RWPE1 (cell line): Measurements from ENCODE around the gene PMFBP1.

Experiments
- CTCF ChIA-PET: fragments of 350-600 bp; sonication (Branson Sonifier 250); formaldehyde crosslinking; extraction: SDS; loops from one replicate; lab custom pipeline; 2021; lab: Yijun Ruan, JAX
- POLR2A ChIA-PET: fragments of 400-600 bp; formaldehyde crosslinking; extraction: SDS; loops from one replicate; lab custom pipeline; 2020; ENCODE audit warnings: antibody characterized with exemption; ENCODE audit not compliant: low non-redundant PET; lab: Yijun Ruan, JAX
- DNase-seq: peaks from one replicate; pipeline ENCODE4 v3.0.0; 2012; ENCODE audit warnings: low spot score
- H3K27ac ChIP-seq: fragments of 450-650 bp; 2 replicates; pipeline ENCODE4 v1.5.1; 2017
- CTCF ChIP-seq: fragments of 450-650 bp; conservative IDR thresholded peaks from 2 replicates; pipeline ENCODE4 v1.5.1; 2017; ENCODE audit warnings: low read depth, mild to moderate bottlenecking

PMFBP1 gene

DNA sequence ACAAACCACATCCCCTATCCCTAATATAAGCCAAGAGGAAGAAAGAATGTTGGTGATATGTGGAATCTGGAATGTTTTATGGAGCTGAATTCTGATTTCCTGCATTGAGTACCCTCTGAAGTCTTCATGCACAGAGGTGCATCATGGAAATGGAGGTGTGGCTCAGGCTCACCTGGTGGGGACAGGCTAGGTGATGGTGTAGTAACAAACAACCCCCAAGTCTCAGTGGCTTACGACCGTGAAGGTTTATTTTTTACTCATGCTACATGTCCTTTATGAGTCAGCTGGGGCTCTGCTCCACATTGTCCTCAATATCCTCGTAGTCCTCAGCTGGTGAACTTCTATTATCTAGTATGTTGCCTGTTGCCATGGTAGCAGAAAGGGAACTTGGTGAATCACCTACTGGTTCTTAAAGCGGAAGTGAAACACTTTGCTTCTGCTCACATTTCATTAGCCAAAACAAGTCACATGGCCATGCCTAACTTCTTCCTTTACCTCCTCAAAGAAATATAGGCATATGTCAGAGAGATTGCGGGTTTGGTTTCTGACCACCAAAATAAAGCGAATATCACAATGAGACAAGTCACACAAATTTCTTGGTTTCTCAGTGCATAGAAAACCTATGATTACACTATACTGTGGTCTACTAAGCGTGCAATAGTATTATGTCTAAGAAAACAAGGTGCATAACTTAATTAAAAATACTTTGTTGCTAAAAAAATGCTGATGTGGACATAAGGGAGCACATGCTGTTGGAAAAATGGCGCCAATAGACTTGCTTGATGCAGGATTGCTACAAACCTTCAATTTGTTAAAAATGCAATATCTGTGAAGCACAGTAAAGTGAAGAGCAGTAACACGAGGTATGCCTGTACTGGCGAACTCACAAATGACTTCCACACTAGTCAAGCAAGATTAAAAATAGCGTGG, at the start of gene PMFBP1:
Gene PMFBP1, minus strand, starts transcription at position 51 of the 930 bp plus-strand sequence. CDS start 947 bp downstream, outside the sequence.
- peak; percentile 70 for DNase-seq
- CTCF ChIA-PET: interaction anchor here (1.1 kb wide), 1 partner anchor 632 kb away, joined by 3 read pairs; no protein-coding TSS in a partner anchor
- POLR2A ChIA-PET: no interaction called here
- H3K27ac ChIP-seq: no peak within 1 kb of the TSS
- TF ChIP-seq CTCF: no peak

DNA sequence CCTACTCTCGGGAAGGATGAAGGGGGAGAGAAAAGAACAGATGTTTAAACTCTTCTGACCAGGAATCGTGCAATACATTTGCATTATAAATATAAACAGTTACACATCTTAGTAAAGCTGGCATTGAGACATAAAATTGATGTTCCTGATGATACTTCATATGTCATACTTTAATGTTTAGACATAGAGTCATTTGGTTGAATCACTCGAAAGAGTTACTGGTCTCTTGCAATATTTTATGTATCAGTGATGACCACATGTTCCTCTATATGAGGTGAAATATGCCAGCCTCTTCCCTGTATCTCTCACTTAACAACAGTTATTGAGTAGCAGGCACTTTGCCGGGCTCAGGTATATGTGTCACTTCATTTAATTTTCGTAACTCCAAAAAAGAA, 49.7 kb upstream of the PMFBP1 start:
- CTCF ChIA-PET: no interaction called here
- no peak overlapping the region for H3K27ac ChIP-seq
- no peak for TF ChIP-seq CTCF
- POLR2A ChIA-PET: no interaction called here
- DNase-seq: no peak

GRCh38 chr16:72220875-72221629, 49.1 kb upstream of the PMFBP1 start:
- no peak for TF ChIP-seq CTCF
- no peak overlapping the region for H3K27ac ChIP-seq
- DNase-seq: no peak
- CTCF ChIA-PET: no interaction called here
- POLR2A ChIA-PET: no interaction called here

DNA sequence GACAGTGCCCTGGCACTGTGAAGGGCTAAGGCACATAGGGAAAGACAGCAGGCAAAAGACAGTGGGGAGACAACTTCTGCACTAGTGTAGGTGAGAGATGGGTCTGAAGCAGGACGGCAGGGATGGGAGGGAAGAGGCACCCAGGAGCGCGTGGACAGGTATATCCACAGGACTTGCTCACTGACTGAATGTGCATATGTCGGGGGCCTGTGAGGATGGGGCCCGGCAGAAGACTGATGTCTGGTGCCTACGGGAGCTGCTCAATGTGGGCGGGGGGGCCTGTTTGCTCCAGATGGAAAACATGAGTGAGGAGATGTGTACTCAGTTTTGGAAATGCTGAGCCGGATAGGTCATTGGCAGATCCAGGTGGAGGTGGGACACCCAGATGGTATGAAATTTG, 47.3 kb upstream of the PMFBP1 start:
- POLR2A ChIA-PET: no interaction called here
- no peak overlapping the region for H3K27ac ChIP-seq
- no peak for TF ChIP-seq CTCF
- CTCF ChIA-PET: no interaction called here
- no peak for DNase-seq

DNA sequence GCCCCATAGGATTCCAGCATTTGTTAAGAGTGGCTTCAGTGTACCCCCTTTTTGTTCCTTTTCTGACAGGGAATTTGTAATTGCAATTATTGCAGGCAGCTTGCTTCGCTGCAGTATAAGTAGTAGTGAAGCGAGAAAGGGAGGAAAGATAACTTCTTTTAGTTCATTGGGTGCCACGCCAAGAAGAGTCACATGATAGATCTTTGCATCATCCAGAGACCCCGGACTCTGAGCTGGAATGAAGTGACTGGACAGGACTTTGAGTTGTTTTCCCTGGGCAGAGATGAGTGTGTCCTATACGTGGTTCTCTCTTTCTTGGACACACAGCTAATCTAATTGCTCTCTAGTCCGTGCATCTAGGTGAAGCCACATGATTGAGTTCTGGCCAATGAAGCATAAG, 44.8 kb upstream of the PMFBP1 start:
- no peak for TF ChIP-seq CTCF
- ChIA-PET POLR2A (no interaction called here), CTCF (interaction anchor here (0.5 to 0.6 kb wide), 3 partner anchors 183 to 1662 kb away, joined by 3 to 4 read pairs (median 3); no protein-coding TSS in a partner anchor)
- DNase-seq: no peak
- H3K27ac ChIP-seq: no peak overlapping the region

DNA sequence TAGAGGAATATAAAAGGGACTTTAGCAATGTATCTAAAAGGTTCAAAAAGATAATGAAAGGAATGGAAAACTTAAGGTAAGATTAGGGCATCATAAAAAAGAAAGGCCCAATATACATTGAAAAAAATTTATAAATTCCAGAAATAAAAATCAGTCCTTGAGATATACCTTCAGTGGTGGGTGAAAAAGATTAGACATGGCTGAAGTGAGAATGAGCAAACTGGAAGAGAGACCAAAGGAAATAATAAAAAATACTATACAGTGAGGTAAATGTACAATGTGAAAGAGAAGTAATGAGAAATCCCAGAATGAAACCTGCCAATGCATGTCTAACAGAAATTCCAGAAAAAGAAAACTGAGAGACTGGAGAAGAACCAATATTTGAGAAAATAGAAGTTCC, 42.9 kb upstream of the PMFBP1 start:
- DNase-seq: no peak
- TF ChIP-seq CTCF: no peak
- H3K27ac ChIP-seq: no peak overlapping the region
- CTCF ChIA-PET: no interaction called here
- POLR2A ChIA-PET: no interaction called here
